A673 (cell line): Measurements from ENCODE around the gene CCM2. TPM values are rescaled to one million over a fixed set of nuclear protein-coding genes. Genes with fewer than 3 reads are reported as not detected.

Experiments used
- BruUV-seq: library from RNA; stranded (reverse); fragments of 400-500 nt; replicated peaks from 2 replicates; lab custom pipeline; 2021; lab: Mats Ljungman, UMichigan
- CTCF ChIA-PET: fragments of 300-600 bp; sonication (Branson Sonifier 250); formaldehyde crosslinking; loops from one replicate; lab custom pipeline; 2022; ENCODE audit warnings: antibody characterized with exemption; lab: Charles Lee
- POLR2A ChIA-PET: fragments of 300-600 bp; sonication (Branson Sonifier 250); formaldehyde crosslinking; loops from one replicate; lab custom pipeline; 2022; ENCODE audit warnings: antibody characterized with exemption; ENCODE audit not compliant: low non-redundant PET; lab: Charles Lee
- DNase-seq: peaks from one replicate; pipeline ENCODE4 v3.0.0-alpha.2; 2015; ENCODE audit warnings: low spot score
- H3K27ac ChIP-seq: fragments of 200-600 bp; sonication (generic); 2 replicates; pipeline ENCODE4 v1.5.1; 2016; ENCODE audit warnings: mixed run types, low read depth, mild to moderate bottlenecking, mixed read lengths, antibody characterized with exemption, low read length; ENCODE audit not compliant: poor library complexity, severe bottlenecking
- H3K27me3 ChIP-seq: fragments of 200-600 bp; sonication (generic); replicated peaks from 2 replicates; pipeline ENCODE4 v1.6.1; 2017; ENCODE audit warnings: mixed run types, low read depth, mild to moderate bottlenecking, mixed read lengths, antibody characterized with exemption, low read length; ENCODE audit not compliant: insufficient read depth, poor library complexity
- H3K36me3 ChIP-seq: fragments of 200-600 bp; sonication (generic); 2 replicates; pipeline ENCODE4 v1.6.1; 2016; ENCODE audit warnings: mixed run types, mild to moderate bottlenecking, mixed read lengths, antibody characterized with exemption, low read length; ENCODE audit not compliant: insufficient read depth, poor library complexity, severe bottlenecking
- H3K4me1 ChIP-seq: fragments of 200-600 bp; sonication (generic); 2 replicates; pipeline ENCODE4 v1.6.1; 2017; ENCODE audit warnings: mixed run types, mild to moderate bottlenecking, mixed read lengths, antibody characterized with exemption, low read length; ENCODE audit not compliant: insufficient read depth, poor library complexity, severe bottlenecking
- H3K4me3 ChIP-seq: fragments of 200-600 bp; sonication (generic); 2 replicates; pipeline ENCODE4 v1.5.1; 2016; ENCODE audit warnings: low read depth, mixed run types, mild to moderate bottlenecking, mixed read lengths, low read length; ENCODE audit not compliant: poor library complexity, severe bottlenecking
- H3K9me3 ChIP-seq: fragments of 200-600 bp; sonication (generic); 2 replicates; pipeline ENCODE4 v1.6.1; 2016; ENCODE audit warnings: mixed run types, low read depth, mild to moderate bottlenecking, mixed read lengths, antibody characterized with exemption, low read length; ENCODE audit not compliant: poor library complexity, severe bottlenecking
- CTCF ChIP-seq: fragments of 300-800, 200-600 bp; sonication (generic); conservative IDR thresholded peaks from 2 replicates; pipeline ENCODE4 v1.5.1; 2017; ENCODE audit warnings: low read depth, mild to moderate bottlenecking, antibody characterized with exemption, low read length, moderate library complexity, mixed read lengths
- EZH2 ChIP-seq: fragments of 200-600 bp; sonication (generic); IDR thresholded peaks from 2 replicates; pipeline ENCODE4 v1.6.1; 2017; ENCODE audit warnings: borderline replicate concordance, low read depth, mild to moderate bottlenecking, mixed read lengths, antibody characterized with exemption, low read length; ENCODE audit not compliant: poor library complexity, severe bottlenecking
- intact Hi-C: fragments of 100-400 bp; cut with micrococcal nuclease; formaldehyde crosslinking; loops from one replicate; pipeline ENCODE4 v1.10.0; 2022; ENCODE audit not compliant: unreplicated experiment
- total RNA-seq: library from RNA; stranded (reverse); gene quantifications from 2 replicates; pipeline ENCODE4 v1.2.3, GENCODE V29; 2021

CCM2 gene
- total RNA-seq, 1 experiment from 2014 or later, result 35.2 TPM

- Histone ChIP-seq H3K9me3 (no peaks in the 10 kb centered on the region), H3K4me3 (no peak overlapping the region), H3K4me1 (peaks cover 11% of the 10 kb centered on the region), H3K27ac (no peak overlapping the region), H3K36me3 (no peaks in the 10 kb centered on the region), H3K27me3 (no peaks in the 10 kb centered on the region)
- no TSS peak for BruUV-seq
- TF ChIP-seq EZH2 (no peak), CTCF (no peak)
- no peak for DNase-seq
- ChIA-PET CTCF (no interaction called here), POLR2A (no interaction called here)
- intact Hi-C loops, result loop anchor here (5.0 kb wide), 1 partner anchor 117 kb away; the partner anchor contains the start of gene TBRG4
Observed at GRCh38 chr7:44994877-44995554, 5.0 kb upstream of the CCM2 start.

GRCh38 chr7:44995555-44996493 is 4.2 kb upstream of the CCM2 start:
- CTCF ChIA-PET, result interaction anchor here (0.6 kb wide), 1 partner anchor 128 kb away, joined by 3 read pairs; no protein-coding TSS in a partner anchor
- Histone ChIP-seq H3K27ac (no peak overlapping the region), H3K4me1 (peaks cover 3% of the 10 kb centered on the region), H3K27me3 (no peaks in the 10 kb centered on the region), H3K4me3 (no peak overlapping the region), H3K9me3 (no peaks in the 10 kb centered on the region), H3K36me3 (no peaks in the 10 kb centered on the region)
- DNase-seq, result no peak
- no TSS peak for BruUV-seq
- no peak for TF ChIP-seq EZH2
- TF ChIP-seq CTCF, result no peak
- POLR2A ChIA-PET, result no interaction called here
- intact Hi-C loops, result loop anchor here (5.0 kb wide), 1 partner anchor 116 kb away; the partner anchor contains the start of gene TBRG4

GRCh38 chr7:44998153-44998871 is 1.7 kb upstream of the CCM2 start:
- Histone ChIP-seq H3K4me1 (peaks cover 6% of the 10 kb centered on the region), H3K27me3 (no peaks in the 10 kb centered on the region), H3K27ac (no peak overlapping the region), H3K4me3 (peak overlapping the region; percentile 60), H3K36me3 (no peaks in the 10 kb centered on the region), H3K9me3 (no peaks in the 10 kb centered on the region)
- no TSS peak for BruUV-seq
- POLR2A ChIA-PET, result interaction anchor here (0.7 kb wide), 1 partner anchor 420 kb away, joined by 8 read pairs; no protein-coding TSS in a partner anchor
- intact Hi-C loops, result loop anchor here (5.0 kb wide), 1 partner anchor 114 kb away; the partner anchor contains the start of gene TBRG4
- CTCF ChIA-PET, result interaction anchor here (0.6 kb wide), 1 partner anchor 33 kb away, joined by 4 read pairs; no protein-coding TSS in a partner anchor
- TF ChIP-seq CTCF (no peak), EZH2 (no peak)
- no peak for DNase-seq
